ENCODE results near the gene PAK2.
"Not testable (repeated sequence)": the region's sequence is repeated elsewhere in the genome, so short reads cannot be mapped to it uniquely, and the experiment has no call there.

PAK2 gene

GRCh38 chr3:196844235-196845219 lies 104.9 kb downstream of the PAK2 start:
- DNase-seq = not testable (repeated sequence)

DNA sequence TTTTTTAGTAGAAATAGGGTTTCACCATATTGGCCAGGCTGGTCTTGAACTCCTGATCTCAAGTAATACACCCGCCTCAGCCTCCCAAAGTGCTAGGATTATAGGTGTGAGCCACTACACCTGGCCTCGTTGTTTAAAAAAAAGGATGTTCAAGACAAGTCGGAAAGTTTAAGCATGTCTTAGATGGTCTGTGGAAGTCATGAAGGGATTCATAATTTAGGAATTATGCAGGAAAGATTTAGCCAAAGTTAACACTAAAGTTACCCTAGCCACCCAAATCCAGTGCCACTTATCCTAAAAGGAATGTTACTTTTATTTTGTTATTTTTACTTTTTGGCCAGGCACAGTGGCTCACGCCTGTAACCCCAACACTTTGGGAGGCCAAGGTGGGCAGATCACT lies 108.7 kb downstream of the PAK2 start:
- not testable (repeated sequence) for DNase-seq

DNA sequence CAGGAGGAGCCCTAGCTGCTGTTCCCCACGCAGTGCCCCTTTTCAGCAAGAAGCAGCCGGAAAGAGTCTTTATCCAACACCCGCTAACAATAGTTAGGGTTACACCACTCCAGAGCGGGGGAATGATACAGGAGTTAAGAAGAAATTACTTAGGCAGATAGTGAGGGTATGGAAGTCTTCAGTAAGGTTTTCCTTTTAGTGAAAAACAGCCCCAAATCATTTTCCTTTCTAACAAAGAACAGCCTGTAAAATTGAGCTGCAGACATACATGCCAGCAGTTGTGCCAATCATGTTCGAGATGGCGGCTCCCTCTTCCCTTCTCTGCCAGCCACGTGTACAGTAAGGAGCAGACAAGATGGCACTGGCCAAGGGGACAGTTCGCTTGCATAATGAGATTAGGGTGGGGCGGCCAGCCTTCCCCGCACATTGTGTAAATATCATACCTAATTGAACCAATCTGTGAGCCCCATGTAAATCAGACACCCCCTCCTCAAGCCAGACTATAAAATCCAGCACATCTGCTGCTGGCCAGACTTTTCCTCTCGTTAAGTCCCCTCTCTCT lies 109.6 kb downstream of the PAK2 start:
- no peak for DNase-seq

- not testable (repeated sequence) for DNase-seq
Observed at GRCh38 chr3:196863000-196863399, 123.3 kb downstream of the PAK2 start.

- no peak for DNase-seq
Observed at GRCh38 chr3:196867155-196867506, 127.5 kb downstream of the PAK2 start.

- peak; percentile 90 for DNase-seq
Observed at GRCh38 chr3:196867507-196868296, 128.0 kb downstream of the PAK2 start, which contains the start of gene SENP5. TSS of gene SENP5 (plus strand) at chr3:196867920. CDS start at chr3:196885182, 17,262 bp downstream.

DNA sequence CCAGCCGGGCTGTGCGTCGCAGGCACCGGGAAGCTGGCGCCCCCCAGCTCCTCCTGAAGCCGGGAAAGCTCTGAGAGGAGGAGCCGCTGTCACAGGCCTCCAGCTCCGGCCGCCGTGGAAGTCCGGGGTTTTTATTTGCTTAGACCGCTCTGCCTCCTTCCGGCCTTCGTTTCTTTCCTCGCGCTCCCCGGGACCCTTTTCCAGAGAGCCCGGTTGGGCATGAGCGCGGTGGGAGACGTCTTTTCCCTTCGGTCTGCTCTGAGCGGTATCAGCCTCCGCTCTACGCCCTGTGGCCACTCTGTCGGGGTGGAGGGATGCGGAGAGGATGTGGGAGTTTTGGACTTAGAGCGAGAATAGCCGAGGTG lies 128.6 kb downstream of the PAK2 start:
- peak; percentile 16 for DNase-seq

GRCh38 chr3:196872316-196872715 lies 132.7 kb downstream of the PAK2 start:
- DNase-seq = no peak

GRCh38 chr3:196874511-196875094 lies 134.9 kb downstream of the PAK2 start:
- not testable (repeated sequence) for DNase-seq

DNA sequence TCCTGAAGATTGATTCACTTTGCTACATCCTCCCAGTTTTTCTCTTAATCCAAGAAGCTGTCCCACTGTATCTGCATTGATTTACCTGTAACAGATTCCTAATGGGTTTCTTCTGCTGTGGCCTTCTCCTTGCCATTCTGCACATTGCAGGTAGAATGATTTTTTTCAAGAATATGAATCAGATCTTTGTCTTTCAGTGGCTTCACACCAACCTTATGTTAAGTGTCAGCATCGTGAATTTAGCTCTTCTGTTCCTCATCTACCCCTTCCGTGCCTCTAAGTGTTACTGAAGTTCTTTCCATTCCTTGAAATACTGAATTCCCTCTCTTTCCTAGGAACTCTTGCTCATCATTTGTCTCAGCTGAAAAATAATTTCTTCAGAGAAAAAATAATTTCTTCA lies 135.6 kb downstream of the PAK2 start:
- DNase-seq = no peak
